Heart right ventricle (tissue), 16 donors: Measurements from ENCODE around the gene NANOS3. TPM values are rescaled to one million over a fixed set of nuclear protein-coding genes. Genes with fewer than 3 reads are reported as not detected.

Experiments
- ATAC-seq, 8 donors: fragments of 200-7000 bp; cut with Tn5 transposase; one replicate each; pipeline ENCODE4 v1.9.1; 2020; ENCODE audit warnings: mild to moderate bottlenecking in 8 of 8, moderate library complexity in 8 of 8, moderate number of reproducible peaks in 1 of 8
- DNase-seq, 2 donors: peaks; one replicate each; pipeline ENCODE4 v3.0.0-alpha.2; 2020
- H3K27ac ChIP-seq, 10 donors: fragments of 200-600 bp; sonication (generic) in 2 of 10; one replicate each; pipeline versions ENCODE4 v1.5.0 to v1.8.0; 2020 to 2022; ENCODE audit warnings: mild to moderate bottlenecking in 3 of 10
- H3K27me3 ChIP-seq, 7 donors: fragments of 200-600 bp; one replicate each; pipeline ENCODE4 v1.8.0; 2021 to 2022; ENCODE audit warnings: mild to moderate bottlenecking in 2 of 7
- H3K36me3 ChIP-seq, 9 donors: fragments of 200-600 bp; sonication (generic) in 1 of 9; one replicate each; pipeline versions ENCODE4 v1.5.0 to v1.8.0; 2020 to 2022; ENCODE audit warnings: mild to moderate bottlenecking in 2 of 9
- H3K4me1 ChIP-seq, 9 donors: fragments of 200-600 bp; sonication (generic) in 1 of 9; one replicate each; pipeline versions ENCODE4 v1.5.0 to v1.8.0; 2020 to 2022; ENCODE audit warnings: mild to moderate bottlenecking in 4 of 9
- H3K4me3 ChIP-seq, 10 donors: fragments of 200-600 bp; sonication (generic) in 2 of 10; one replicate each; pipeline versions ENCODE4 v1.5.0 to v1.8.0; 2020 to 2022; ENCODE audit warnings: mild to moderate bottlenecking in 7 of 10, moderate library complexity in 2 of 10
- H3K9me3 ChIP-seq, 11 donors: fragments of 200-600 bp in 10 of 11; sonication (generic) in 2 of 11; one replicate each; pipeline versions ENCODE4 v1.5.0 to v1.8.0; 2013 to 2022; ENCODE audit warnings: mild to moderate bottlenecking in 2 of 11, control low read depth in 1 of 11, moderate library complexity in 1 of 11
- WGBS, 2 donors: extraction: QIAGEN DNeasy Blood & Tissue Kit; methylation state at CpG; one replicate each; pipeline ENCODE4 v1.1.7; 2013; ENCODE audit warnings: inconsistent platforms in 1 of 2; 5-methylcytosine and 5-hydroxymethylcytosine counted together
- intact Hi-C, 10 donors: fragments of 100-400 bp; cut with DNase I; formaldehyde crosslinking; loops; one replicate each; pipeline versions ENCODE4 v1.11.1 to v1.14.2; 2022
- polyA plus RNA-seq, 2 donors: library from polyadenylated mRNA; stranded (reverse); fragments of 200-250 nt; gene quantifications; one replicate each; pipeline ENCODE4 v1.2.3, GENCODE V29; 2013
- total RNA-seq, 10 donors: library from RNA; stranded (reverse); fragmentation: NEBNext Ultra II Directional in 3 of 10; extraction: Animal tissue kit (Norgen Biotek cat#: 25700) in 3 of 10; gene quantifications; one replicate each; pipeline versions ENCODE4 v1.2.1 to v1.2.4, GENCODE V29; 2021 to 2023
- TF ChIP-seq, protein P1 (sequence below), 9 donors: fragments of 200-600 bp; sonication (generic) in 2 of 9; IDR thresholded peaks; one replicate each; pipeline versions ENCODE4 v1.5.0 to v1.8.0; 2021 to 2022; ENCODE audit warnings: antibody characterized with exemption in 9 of 9, mild to moderate bottlenecking in 5 of 9, moderate library complexity in 1 of 9
- donor health status: Arrhythmogenic right ventricular cardiomyopathy.
- donor health status: ischemic (EF 13 %, LVEDD 7.1; RV severe dilation, severe dysfunction).
- donor health status: healthy with polysubstance abuse.
- donor health status: DM: no; HTN: yes; CAD: no.
- donor health status: DM: no; HTN: no; CAD: no.
- donor health status: ischemic (EF 25% LVEDD 6.9; RV normal size, moderate dysfunction).
- donor health status: ischemic (EF 25% LVEDD 5.7; RV mildly dilated, moderate dysfunction).
- donor health status: healthy.
- donor health status: DM: yes; HTN: yes; CAD: no.
- donor health status: Ischemic cardiomyopathy.
- donor health status: ischemic (EF 35%, LVEDD 5.7; RV mildly dilated, moderate dysfunction).
- donor health status: nonischemic (EF 11% LVEDD 7.7; RV severe dilation, severe dysfunction).
- donor health status: DM: yes; HTN: yes; CAD: no.
- donor health status: PGD.
- donor health status: ischemic (EF 29% LVEDD 5.4; RV normal size, mild dysfunction).
- donor health status: nonischemic (EF 23%, LVEDD 6.1; RV moderate dilation, normal function).

The NANOS3 gene
- total and polyA plus RNA-seq, 12 donors = 0.37 to 2.9 (median 0.98) TPM; not detected in 4

DNA sequence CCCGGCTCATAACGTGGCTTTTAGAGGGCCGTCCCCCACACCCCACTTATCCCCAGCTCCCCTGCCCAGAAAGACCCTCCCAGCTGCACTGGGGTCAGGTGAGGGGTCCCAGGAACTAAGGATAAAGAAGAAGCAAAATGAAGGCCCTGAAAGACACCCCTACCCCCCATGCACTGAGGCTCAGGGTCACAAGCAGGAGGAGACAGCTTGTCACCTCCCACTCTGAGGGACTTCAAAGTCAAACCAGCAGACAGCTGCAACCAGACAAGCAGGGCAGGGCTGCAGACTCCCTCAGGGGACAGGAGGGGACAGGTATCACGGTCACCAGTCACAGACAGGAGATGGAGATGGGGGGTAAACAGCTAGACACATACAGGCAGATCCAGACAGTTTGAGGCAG is 6.1 kb upstream of the NANOS3 start:
- Histone ChIP-seq H3K9me3 (no peaks in the 10 kb centered on the region), H3K36me3 (no peaks in the 10 kb centered on the region), H3K4me3 (no peak overlapping the region), H3K27ac (no peak overlapping the region), H3K27me3 (peaks cover 0 to 31% (median 0%) of the 10 kb centered on the region in 7 donors), H3K4me1 (peaks cover 3 to 17% (median 8%) of the 10 kb centered on the region in 9 donors)
- intact Hi-C loops = loop anchor here in 1 of 10 donors (10.0 kb wide), 1 partner anchor 266 kb away; no protein-coding TSS in a partner anchor
- 89 to 95% methylated on average over 4 of the region's 4 CpGs for WGBS, 2 donors
- DNase-seq (no peak), ATAC-seq (no peak)
- TF ChIP-seq, protein P1, sequence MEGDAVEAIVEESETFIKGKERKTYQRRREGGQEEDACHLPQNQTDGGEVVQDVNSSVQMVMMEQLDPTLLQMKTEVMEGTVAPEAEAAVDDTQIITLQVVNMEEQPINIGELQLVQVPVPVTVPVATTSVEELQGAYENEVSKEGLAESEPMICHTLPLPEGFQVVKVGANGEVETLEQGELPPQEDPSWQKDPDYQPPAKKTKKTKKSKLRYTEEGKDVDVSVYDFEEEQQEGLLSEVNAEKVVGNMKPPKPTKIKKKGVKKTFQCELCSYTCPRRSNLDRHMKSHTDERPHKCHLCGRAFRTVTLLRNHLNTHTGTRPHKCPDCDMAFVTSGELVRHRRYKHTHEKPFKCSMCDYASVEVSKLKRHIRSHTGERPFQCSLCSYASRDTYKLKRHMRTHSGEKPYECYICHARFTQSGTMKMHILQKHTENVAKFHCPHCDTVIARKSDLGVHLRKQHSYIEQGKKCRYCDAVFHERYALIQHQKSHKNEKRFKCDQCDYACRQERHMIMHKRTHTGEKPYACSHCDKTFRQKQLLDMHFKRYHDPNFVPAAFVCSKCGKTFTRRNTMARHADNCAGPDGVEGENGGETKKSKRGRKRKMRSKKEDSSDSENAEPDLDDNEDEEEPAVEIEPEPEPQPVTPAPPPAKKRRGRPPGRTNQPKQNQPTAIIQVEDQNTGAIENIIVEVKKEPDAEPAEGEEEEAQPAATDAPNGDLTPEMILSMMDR (IDR thresholded peaks at IDR 0.05) = no peak

DNA sequence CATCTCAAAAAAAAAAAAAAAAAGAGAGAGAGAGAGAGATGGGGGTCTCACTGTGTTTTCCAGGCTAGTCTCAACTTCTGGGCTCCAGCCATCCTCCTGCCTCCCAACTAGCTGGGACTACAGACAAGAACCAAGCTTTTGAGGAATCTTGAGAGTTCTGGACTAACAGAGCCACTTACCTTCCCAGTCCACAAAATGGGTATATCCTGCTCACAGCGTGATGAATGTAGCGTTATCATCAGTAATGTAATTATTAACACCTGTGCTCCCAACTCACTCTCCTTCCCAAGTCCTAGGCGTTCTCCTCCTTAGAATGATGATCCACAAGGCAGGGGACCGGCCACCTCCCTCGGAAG is 4.6 kb upstream of the NANOS3 start:
- TF ChIP-seq, protein P1 (IDR thresholded peaks at IDR 0.05) = no peak
- Histone ChIP-seq H3K36me3 (no peaks in the 10 kb centered on the region), H3K4me3 (peak overlapping the region in 9 of 10 donors; percentile 18 to 53 (median 47)), H3K27ac (no peak overlapping the region), H3K27me3 (peaks cover 0 to 20% (median 0%) of the 10 kb centered on the region in 7 donors), H3K9me3 (no peaks in the 10 kb centered on the region), H3K4me1 (peaks cover 0 to 9% (median 0%) of the 10 kb centered on the region in 9 donors)
- whole genome bisulfite sequencing, 2 donors = 44 to 52% methylated on average over 5 of the region's 5 CpGs
- intact Hi-C loops = loop anchor here in 1 of 10 donors (10.0 kb wide), 1 partner anchor 268 kb away; no protein-coding TSS in a partner anchor
- ATAC-seq (no peak), DNase-seq (no peak)

DNA sequence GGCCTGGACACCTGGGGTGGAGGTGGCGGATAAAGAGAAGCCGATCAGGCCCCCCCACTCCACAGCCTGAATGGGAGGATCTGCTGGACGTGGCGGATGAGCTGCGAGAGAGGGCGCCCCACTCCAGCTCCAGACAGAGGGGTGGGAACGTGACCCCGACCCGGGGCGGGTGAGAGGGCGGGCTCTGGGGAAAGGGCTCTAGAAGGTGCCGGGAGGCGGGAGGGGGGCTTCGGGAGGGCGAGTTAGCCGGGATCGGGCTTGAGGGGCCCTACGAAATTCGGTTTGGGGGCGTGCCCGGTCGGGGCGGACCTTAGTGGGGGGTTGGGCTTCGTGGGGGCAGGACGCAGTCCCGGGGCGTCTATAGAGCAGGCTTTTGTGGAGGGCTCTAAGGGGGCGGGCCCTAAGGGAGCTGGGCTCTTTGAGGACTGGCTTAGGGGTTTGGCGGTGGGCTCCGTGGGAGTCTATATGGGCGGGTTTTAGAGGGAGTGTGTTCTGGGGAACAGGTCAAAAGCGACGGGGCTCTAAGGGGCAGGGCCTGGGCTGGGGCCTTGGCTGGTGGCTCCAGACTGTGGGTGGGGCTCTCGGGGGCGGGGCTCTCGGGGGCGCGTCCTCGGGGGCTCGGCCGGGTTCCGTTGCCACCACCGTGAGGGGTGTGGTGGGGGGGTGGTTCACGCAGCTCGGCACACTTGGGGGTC is 4.1 kb upstream of the NANOS3 start:
- peak; percentile 41 to 60 (median 53) for ATAC-seq
- WGBS, 2 donors = 4% methylated on average over 44 to 45 of the region's 45 CpGs
- TF ChIP-seq, protein P1 (IDR thresholded peaks at IDR 0.05) = peak in 3 of 9 donors; percentile 25 to 38 (median 29)
- Histone ChIP-seq H3K4me3 (peak overlapping the region; percentile 18 to 53 (median 46)), H3K36me3 (no peaks in the 10 kb centered on the region), H3K27me3 (peaks cover 0 to 20% (median 0%) of the 10 kb centered on the region in 7 donors), H3K27ac (no peak overlapping the region), H3K4me1 (peaks cover 0 to 9% (median 0%) of the 10 kb centered on the region in 9 donors), H3K9me3 (no peaks in the 10 kb centered on the region)
- intact Hi-C loops = loop anchor here in 1 of 10 donors (10.0 kb wide), 1 partner anchor 268 kb away; no protein-coding TSS in a partner anchor
- peak; percentile 40 to 42 for DNase-seq

DNA sequence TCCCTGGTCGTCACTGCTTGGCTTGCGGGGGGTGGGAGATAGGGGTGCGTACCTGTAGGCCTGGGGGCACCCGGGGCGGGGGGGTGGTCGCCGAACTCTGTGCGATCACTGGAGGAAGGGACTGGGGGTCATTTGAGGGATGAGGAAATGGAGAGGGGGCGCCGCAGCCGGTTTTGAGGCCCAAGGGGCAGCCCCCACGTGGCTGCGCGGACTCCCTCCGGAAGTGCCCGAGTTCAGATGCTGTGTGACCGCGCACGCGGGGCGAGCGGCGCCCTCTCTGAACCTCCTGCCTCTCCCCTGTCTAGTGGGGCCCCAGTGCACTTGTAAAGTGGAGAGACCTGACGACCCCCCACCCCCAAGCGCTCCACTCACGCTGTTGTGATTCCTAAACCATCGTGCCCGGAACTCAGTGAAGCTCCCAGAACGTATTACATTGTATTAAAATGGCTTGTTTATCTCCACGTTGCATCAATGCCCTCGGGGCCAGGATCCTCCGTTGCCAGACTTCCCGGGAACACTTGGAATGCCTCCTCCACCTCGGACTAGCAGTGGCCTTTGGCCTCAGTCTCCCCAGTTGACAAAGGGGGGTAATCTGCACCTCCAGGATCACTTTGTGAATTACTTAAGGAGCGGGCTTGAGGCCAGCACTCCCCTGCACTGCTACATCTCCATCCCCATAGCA is 3.0 kb upstream of the NANOS3 start:
- Histone ChIP-seq H3K9me3 (no peaks in the 10 kb centered on the region), H3K27me3 (peaks cover 0 to 20% (median 0%) of the 10 kb centered on the region in 7 donors), H3K27ac (no peak overlapping the region), H3K4me3 (no peak overlapping the region), H3K36me3 (no peaks in the 10 kb centered on the region), H3K4me1 (peaks cover 0 to 9% (median 0%) of the 10 kb centered on the region in 9 donors)
- intact Hi-C loops = loop anchor here in 1 of 10 donors (10.0 kb wide), 1 partner anchor 269 kb away; no protein-coding TSS in a partner anchor
- DNase-seq (no peak), ATAC-seq (peak in 1 of 8 donors; percentile 4)
- WGBS, 2 donors = 54 to 63% methylated on average over 35 of the region's 35 CpGs
- TF ChIP-seq, protein P1 (IDR thresholded peaks at IDR 0.05) = no peak
